HG02970 (cell line): ENCODE measurements around the gene C4orf51.
"Not testable (repeated sequence)": the region's sequence is repeated elsewhere in the genome, so short reads cannot be mapped to it uniquely, and the experiment has no call there.

Source experiments
- ATAC-seq: cut with Tn5 transposase; IDR thresholded peaks from one replicate; pipeline ENCODE4 v1.9.1; 2021; ENCODE audit warnings: mild to moderate bottlenecking, moderate library complexity, moderate number of reproducible peaks; ENCODE audit not compliant: unreplicated experiment, low FRiP score

The C4orf51 gene

DNA sequence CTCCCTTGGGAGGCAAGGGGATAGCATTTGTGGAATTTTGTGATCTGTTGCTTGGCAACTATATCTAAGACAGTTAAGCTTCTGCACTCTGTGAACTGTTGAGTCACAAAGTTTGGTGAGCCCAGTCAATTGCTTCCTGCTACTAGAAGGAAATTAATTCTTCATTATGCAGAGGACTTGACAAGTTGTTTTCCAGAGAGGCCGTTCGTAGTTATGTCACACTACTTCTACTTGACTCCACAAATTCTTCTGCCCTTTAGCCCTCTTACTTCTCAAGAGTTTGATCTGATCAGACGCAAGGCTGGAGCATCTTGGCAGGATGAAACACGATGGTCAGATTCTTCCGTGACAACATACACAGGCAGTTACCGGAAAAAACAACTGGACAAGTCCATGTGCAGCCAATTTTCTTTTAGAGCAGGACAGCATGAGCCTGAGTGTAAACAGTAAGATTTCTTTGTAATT, at the start of gene C4orf51:
C4orf51 (plus strand) TSS at position 156 of the 465 bp plus-strand sequence; CDS start at position 214, 58 bp downstream.
- ATAC-seq, result no peak

DNA sequence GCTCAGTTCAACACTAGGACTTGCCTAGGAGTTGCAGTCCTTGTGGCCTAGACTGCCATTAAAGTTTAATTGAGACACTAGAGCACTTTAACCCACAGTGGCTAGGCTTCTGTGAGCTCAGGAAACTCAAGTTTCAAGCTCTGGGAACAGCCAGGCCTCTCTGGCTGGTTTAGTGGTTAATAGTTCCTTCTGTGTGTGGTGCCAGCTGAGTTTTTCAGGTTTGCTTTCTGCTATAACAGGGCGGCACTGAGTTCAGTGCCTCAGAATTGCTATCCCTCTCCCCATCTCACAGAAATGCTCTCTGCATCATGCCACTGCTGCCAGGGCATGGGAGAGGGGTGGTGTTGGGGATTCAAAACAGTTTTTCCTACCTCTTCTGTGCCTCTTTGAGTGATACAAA, 44.8 kb upstream of the C4orf51 start:
- ATAC-seq, result no peak

DNA sequence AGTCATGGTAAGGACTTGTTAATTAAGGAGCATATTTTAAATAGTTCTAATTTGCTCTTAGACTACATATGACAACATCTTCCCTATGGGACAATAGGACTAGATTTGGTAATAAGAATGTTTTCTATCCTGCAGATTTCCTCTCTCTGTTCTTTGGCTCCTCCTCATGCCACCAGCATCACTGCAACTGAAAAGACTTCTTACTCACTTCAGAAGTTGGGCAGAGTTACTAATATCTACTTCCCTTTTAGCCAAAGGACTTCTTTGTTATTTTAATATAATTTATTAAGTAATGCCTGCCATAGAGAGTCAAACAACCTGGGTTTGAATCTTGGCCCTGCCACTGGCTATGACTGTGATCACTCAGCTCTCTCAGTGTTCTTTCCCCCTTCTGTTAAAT, 44.3 kb upstream of the C4orf51 start:
- ATAC-seq, result no peak

DNA sequence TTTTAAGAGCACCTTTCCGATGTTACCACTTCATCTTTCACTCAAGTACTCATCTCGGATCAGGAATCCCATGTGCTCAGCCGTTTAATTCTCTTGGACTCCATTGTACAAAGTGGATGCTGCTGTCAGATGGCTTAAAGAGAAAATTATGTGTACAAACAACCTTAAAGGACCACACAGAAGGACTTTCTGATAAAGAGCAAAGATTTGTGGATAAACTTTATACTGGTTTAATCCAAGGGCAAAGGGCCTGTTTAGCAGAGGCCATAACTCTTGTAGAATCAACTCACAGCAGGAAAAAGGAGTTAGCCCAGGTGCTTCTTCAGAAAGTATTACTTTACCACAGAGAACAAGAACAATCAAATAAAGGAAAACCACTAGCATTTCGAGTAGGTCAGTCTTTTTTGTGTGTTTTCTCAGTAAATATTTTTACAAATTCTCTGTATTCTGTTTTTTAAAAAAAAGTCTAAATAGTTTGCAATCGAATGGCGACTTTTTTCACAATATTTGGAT, 40.7 kb upstream of the C4orf51 start:
- ATAC-seq, result no peak

DNA sequence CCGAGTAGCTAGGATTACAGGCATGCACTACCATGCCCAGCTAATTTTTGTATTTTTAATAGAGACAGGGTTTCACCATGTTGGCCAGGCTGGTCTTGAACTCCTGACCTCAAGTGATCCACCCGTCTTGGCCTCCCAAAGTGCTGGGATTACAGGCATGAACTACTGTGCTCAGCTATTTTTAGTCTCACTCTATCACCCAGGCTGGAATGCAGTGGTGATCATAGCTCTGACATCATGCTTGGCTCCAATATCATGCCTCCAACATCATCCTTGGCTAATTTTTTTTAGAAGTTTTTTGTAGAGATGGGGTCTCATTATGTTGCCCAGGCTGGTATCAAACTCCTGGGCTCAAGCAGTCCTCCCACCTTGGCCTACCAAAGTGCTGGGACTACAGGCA, 39.7 kb upstream of the C4orf51 start:
- ATAC-seq, result not testable (repeated sequence)

DNA sequence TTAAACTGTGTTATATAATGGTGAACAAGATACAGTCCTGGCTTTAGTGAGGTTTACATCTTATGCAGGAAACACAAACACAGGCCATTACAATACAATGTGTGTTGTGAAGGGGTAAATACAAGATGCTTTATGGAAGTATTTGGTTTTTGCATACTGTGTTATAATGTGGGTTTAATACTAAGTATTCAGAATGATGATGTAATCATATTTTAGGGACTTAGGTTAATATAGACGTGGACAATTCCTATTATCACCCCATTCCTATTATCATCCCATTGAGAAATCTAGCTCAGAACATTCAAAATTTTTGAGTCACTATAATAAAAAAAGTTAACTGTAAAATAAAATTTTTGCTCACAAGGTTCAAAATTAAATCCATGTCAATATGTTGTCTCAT, 36.7 kb upstream of the C4orf51 start:
- ATAC-seq, result no peak

DNA sequence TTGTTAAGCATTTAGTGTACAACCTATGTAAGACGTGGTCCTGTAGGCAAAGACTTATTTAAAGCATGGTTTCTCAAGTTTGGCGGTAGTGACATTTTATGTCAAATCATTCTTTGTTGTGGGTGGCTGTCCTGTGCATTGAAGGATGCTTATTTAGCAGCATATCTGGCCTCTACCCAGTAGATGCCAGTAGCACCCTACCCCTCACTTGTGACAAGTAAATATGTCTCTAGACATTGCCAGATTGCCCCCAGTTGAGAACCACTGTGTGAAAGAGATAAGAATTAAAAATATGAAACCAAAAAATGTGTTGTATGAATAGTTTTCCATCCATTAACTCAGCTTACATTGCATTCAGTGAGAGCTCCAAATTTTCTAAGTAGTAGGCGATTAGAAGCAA, 35.2 kb upstream of the C4orf51 start:
- ATAC-seq, result no peak

DNA sequence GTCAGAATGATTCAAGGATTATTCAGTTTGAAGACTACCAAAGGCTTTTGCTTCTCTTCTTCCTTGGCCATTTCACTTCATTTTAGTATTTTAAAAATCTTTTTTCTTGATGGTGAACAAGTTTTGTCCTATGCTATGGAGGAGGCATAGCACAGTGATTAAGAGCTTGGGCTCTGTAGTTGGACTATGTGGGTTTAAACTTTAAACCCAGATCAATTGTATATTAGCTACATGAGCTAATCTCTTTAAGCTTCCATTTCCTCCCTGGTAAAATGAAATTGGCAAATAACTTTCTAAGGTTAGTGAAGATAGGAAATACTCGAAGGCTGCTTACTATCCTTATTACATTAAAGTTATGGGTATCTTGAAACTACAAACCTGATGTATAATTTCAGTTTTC, 23.8 kb upstream of the C4orf51 start:
- ATAC-seq, result no peak

DNA sequence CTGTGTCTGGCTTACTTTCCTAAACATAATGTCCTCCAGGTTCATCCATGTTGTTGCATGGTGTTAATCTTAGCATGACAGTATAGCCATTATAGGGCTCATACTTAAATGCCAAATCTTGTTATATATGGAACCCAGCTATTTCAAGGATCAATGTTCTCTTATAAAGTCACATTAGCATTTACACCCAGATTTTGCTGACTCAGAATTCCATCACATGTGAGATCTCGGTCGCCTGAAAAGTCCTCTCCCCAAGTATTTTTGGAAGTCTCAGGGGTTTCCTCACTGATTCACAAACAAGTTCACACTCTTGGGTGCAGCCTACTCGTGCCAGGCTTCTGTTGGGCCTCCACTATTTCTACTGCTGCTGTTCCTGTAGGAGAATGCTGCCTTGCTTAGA, 19.9 kb upstream of the C4orf51 start:
- ATAC-seq, result no peak

DNA sequence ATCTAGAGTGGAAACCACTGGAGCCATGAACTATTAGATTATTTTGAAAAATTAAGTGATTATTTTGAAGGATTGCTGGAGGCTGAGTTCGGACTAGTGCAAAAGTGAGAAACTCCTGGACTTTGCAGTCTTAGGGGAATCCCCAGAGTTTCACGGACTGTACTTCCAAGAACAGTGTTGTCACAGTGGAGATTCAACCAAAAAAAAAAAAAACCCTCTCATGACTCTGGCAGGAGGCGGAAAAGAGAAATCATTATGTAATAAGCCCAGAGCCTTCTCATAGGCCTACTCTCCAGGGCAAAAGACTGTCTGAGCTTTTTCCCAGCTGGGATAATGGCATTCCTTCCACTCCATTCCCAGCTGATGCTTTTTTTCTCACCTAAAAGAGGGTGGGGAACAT, 16.8 kb upstream of the C4orf51 start:
- ATAC-seq, result no peak

DNA sequence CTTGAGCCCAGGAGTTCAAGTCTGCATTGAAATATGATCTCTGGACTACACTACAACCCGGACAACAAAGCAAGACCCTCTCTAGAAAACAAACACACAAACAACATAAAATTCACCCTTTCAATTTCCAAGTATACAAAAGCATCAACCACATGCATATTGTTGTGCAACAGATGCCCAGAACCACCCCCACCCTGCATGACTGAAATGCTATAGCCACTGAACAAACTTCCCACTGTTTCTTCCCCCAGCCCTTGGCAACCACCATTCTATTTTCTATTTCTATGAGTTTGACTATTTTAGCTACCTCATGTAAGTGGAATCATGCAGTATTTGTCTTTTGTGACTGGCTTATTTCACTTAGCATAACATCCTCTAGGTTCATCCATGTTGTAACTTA, 14.2 kb upstream of the C4orf51 start:
- ATAC-seq, result no peak

DNA sequence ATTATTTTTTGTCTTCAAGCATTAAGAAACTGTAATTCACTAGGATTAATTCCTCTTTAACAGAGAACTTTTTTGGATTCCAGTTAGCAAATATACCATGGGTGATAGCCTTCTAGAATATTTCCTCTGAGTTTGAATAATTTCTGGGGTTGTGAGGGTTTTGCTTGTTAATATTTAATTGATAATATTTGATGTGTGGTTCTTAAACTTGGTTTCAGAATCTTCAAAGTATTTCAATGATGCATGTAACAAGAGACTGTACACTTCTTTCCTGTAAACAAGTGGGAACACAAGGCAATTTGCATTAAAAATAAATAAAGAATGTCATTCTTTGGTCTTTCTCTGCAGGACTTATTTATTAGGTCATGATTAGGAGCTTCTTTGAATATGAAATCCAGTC, 9.5 kb upstream of the C4orf51 start:
- no peak for ATAC-seq

DNA sequence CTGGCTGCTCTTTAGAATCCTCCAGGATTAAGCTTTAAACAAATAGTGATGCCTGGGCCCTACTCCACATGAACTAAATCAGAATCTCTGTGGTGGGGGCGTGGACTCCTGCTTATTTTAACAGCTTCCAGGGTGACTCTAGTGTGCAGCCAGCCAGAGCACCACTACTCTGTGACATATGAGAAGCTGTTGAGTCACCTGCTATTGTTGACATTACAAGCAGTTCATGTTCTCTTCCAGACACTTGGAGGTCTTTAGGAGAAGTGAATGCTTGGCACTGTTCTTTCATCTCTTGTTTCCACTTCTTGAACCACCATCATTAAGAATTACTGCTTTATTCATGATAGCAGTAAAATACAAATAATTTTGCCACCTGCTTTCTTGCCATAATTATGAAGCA, 426 bp upstream of the C4orf51 start:
- no peak for ATAC-seq

DNA sequence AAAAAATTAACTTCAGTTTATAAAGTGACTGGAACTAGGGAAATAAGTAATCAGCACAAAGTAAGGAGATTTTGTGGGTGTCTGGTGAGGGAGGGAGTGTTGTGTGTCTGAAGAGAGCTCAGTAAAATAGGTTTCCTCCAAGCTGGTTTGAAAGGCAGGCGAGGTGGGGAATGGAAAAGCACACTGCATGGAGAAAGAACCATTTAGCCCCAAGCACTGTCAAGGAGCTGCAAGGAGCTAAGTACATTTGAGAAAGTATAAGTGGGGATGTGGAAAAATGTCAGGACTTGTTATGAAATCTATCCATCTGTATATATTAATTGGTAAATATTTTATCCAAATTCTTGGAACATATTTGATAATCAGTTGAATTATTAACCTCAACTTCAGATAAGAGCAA, 956 bp downstream of the C4orf51 start:
- no peak for ATAC-seq

DNA sequence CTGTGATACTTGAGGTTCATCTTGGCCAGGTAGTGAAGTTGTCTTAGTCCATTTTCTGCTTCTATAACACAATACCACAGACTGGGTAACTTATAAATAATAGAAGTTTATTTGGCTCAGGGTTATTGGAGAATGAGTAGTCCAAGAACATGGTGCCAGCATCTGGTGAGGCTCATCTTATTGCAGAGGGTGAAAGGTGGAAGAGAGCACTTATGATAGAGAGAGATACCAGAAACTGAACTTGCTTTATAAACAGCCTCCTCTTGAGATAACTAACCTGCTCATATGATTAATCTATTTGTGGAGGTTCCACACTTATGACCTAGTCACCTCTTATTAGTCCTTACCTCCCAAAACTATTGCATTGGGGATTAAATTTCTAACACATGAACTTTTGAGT, 1.6 kb downstream of the C4orf51 start:
- no peak for ATAC-seq

DNA sequence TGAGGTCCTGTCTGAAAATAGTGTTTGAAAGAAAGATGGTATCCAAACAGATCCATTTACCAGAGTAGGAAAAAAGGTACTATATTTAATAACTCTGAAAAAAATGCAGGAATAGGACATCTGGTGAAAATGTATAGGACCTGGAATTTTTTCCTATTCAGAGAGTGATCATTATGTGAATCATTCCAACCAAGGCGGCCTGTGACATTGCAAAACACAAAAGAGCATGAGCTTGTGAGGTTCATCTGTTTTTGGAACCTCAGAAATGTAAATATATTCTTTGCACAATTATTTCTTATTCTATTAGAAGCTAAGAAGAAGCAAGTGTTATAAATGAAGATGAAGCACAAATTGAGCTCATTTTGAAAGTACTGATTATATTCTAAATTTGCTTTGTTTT, 2.0 kb downstream of the C4orf51 start:
- no peak for ATAC-seq

DNA sequence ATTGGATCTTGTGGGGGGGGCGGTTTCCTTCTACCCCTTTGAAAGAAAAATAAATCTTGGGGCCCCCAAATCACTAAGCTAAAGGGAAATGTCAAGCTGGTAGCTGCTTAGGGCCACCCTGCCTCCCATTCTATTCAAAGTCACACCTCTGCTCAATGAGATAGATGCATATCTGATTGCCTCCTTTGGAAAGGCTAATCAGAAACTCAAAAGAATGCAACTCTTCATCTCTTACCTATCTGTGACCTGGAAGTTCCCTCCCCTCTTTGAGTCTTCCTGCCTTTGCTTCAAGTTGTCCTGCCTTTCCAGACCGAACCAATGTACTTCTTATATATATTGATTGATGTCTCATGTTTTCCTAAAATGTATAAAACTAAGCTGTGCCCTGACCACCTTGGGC, 7.0 kb downstream of the C4orf51 start:
- ATAC-seq, result no peak

DNA sequence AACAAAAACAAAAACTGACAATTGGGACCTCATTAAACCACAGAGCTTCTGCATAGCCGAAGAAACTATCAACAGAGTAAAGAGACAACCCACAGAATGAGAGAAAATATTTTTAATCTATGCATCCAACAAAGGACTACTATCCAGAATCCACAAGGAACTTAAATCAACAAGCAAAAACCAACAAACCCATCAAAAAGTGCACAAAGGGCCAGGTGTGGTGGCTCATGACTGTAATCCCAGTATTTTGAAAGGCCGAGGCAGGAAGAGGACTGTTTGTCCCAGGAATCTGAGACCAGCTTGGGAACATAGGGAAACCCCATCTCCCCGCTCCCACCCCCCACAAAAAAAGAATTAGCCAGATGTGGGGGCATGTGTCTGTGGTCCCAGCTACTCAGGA, 10.7 kb downstream of the C4orf51 start:
- no peak for ATAC-seq

DNA sequence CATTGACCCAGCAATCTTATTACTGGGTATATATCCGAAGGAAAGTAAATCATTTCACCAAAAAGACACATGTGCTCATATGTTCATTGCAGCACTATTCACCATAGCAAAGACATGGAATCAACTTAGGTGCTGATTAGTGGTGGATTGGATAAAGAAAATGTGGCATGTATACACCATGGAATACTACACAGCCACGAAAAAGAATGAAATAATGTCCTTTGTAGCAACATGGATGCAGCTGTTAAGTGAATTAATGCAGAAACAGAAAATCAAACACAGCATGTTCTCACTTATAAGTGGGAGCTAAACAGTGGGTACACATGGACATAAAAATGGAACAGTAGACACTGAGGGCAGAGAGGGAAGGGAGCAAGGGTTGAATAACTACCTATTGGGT, 11.5 kb downstream of the C4orf51 start:
- ATAC-seq, result not testable (repeated sequence)

DNA sequence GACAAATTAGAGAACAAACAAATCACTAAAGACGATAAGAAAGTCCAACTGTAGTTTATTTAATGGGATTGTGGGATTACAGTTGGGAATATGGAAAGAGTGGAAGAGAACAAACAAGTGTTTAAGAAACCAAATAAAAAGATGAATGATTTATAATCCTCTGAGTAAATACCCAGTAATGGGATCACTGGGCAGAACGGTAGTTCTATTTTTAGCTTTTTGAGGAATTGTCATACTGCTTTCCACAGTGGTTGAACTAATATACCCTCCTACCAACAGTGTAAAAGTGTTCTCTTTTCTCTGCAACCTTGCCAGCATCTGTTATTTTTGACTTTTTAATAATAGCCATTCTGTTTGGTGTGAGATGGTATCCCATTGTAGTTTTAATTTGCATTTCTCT, 15.0 kb downstream of the C4orf51 start:
- ATAC-seq, result no peak

DNA sequence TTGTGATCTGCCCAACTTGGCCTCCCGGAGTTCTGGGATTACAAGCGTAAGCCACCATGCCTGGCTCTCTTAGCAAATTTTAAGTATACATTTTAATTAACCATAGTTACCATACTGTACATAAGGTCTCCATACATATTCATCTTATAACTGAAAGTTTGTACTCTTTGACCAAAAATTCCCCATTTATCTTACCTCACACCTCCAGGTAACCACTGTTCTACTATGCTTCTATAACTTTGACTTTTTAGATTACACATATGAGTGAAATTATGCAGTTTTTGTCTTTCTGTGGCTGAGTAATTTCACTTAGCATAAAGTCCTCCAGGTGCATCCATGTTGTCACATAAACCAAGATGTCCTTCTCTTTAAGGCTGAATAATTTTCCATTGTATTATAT, 17.4 kb downstream of the C4orf51 start:
- no peak for ATAC-seq

DNA sequence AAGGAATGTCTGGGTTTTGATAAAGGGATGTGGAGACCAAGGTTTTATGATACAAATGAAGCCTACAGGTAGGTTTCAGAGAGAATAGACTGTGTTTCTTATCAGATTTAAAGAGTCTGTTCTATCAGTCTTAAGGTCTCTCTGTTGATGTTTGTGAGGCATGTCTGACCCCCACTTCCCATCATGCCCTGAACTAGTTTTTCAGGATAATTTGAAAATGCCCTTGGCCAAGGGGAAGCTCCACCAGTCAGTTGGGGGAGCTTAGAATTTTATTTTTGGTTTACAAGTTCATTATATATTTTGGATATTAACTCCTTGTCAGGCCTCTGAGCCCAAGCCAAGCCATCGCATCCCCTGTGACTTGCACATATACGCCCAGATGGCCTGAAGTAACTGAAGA, 18.6 kb downstream of the C4orf51 start:
- no peak for ATAC-seq

DNA sequence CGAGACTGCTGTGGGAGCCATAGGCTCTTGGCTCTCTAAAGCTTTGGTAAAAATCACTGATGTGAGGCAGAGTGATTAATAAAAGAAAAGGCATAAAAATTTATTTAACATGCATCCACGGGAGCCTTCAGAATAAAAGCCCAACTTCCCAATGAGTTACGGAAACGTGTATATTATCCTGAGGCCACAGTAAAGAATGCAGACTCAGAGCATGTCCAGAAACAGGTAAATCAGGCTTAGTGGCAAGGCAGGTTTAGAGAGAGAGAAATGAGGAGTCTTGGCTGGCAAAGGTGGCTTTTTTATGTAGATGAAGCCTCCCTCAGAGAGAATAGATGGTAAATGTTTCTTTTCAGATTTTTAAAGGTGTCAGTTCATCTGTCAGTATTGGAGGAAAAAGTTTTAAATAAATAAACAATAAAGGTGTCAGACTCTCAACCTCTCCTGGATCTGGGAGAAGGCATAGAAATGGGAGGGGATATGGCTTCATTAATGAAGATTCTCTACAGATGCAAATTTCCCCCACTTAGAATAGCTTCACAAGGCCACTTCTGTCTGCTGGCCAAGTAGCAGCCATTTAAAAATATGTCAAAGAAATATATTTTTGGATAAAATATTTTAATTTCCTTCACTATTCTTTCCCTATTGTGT, 24.0 kb downstream of the C4orf51 start:
- no peak for ATAC-seq
